HG03565 (cell line): Measurements from ENCODE around the gene NIPSNAP2.
"Not testable (repeated sequence)": the region's sequence is repeated elsewhere in the genome, so short reads cannot be mapped to it uniquely, and the experiment has no call there.

Source experiments
- ATAC-seq: cut with Tn5 transposase; IDR thresholded peaks from one replicate; pipeline ENCODE4 v1.9.1; 2021; ENCODE audit warnings: mild to moderate bottlenecking, moderate library complexity; ENCODE audit not compliant: unreplicated experiment

The NIPSNAP2 gene

DNA sequence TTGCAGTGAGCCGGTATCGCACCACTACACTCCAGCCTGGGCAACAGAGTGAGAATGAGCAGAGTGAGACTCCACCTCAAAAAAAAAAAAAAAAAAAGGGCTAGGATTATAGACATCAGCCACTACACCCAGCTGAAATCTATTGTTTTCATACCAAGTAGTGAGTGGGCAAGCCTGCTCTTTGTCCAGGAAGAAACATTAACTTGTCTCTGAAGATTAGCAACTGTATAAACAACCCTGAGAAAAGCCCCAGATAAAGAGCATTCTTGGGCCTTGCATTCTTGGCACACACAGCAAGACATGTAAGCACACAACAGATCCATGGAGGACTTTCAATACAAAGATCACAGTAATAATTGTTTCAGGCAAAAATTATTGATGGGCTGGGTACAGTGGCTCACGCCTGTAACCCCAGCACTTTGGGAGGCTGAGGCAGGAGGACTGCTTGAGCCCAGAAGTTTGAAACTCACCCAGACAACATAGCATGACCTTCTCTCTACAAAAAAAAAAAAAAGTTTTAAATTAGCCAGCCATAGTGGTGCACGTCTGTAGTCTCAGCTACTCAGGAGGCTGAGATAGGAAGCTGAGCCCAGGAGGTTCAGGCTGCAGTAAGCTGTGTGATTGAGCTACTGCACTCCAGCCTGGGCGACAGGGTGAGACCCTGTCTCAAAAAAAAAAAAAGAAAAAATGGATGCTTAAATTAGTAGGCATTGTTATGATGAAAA, 82.5 kb downstream of the NIPSNAP2 start:
- no peak for ATAC-seq

DNA sequence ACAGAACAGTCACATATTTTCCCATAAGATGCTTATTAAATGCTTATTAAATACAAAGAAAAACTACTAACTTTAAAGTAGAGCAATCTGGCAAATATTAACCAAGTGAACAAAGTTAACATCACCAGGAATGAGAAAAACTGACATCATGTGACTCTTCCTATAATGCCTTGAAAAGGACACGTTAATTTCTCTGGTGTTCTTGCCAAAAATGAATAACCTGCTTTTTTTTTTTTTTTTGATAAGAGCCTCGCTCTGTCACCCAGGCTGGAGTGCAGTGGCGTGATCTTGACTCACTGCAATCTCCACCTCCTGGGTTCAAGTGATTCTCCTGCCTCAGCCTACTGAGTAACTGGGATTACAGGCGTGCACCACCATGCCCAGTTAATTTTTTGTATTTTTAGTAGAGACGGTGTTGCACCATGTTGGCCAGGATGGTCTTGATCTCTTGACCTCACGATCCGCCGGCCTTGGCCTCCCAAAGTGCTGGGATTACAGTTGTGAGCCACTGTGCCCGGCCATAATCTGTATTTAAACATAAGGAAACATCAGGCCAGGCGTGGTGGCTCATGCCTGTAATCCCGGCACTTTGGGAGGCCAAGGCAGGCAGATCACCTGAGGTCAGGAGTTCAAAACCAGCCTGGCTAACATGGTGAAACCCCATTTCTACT, 83.2 kb downstream of the NIPSNAP2 start:
- not testable (repeated sequence) for ATAC-seq

DNA sequence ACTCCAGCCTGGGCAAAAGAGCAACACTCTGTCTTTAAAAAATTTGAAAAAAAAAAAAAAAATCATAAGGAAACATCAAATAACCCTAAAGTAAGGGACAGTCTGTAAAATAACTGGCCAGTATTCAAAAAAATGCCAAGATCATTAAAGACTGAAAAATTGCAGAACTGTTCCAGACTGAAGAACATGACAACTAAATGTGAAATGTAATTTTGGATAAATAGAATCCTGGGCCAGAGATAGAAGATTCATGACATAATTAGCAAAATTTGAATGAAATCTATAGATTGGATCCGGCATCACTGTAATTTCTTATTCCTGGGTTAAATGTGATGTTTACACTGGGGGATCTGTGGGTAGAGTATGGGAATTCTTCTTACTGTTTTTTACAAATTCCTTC, 83.9 kb downstream of the NIPSNAP2 start:
- no peak for ATAC-seq

DNA sequence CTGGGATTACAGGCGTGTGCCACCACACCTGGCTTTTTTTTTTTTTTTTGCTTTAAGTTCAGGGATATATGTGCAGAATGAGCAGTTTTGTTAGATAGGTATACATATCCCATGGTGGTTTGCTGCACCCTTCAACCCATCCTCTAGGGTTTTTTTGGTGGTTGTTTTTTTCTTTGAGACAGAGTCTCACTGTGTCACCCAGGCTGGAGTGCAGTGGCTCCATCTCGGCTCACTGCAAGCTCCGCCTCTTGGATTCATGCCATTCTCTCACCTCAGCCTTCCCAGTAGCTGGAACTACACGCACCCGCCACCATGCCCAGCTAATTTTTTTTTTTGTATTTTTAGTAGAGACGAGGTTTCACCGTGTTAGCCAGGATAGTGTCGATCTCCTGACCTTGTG, 84.4 kb downstream of the NIPSNAP2 start:
- ATAC-seq = not testable (repeated sequence)
